Activated CD4-positive, alpha-beta T cell treated with anti-CD3 and anti-CD28 coated beads for 1 hour (primary cell): ENCODE data around the gene ACTN2.

Experiments used
- DNase-seq: peaks from one replicate; pipeline ENCODE4 v3.0.0-alpha.2; 2020

ACTN2 gene

GRCh38 chr1:236692128-236692527 is 5.8 kb downstream of the ACTN2 start:
- no peak for DNase-seq

GRCh38 chr1:236692742-236693141 is 6.4 kb downstream of the ACTN2 start:
- no peak for DNase-seq

GRCh38 chr1:236699366-236699765 is 13.1 kb downstream of the ACTN2 start:
- DNase-seq = no peak

- no peak for DNase-seq
These were observed 14.6 kb downstream of the ACTN2 start for GRCh38 chr1:236700903-236701302.

- DNase-seq = no peak
These were observed 15.5 kb downstream of the ACTN2 start for GRCh38 chr1:236701782-236702181.

- no peak for DNase-seq
These were observed 16.6 kb downstream of the ACTN2 start for GRCh38 chr1:236702791-236703394.

GRCh38 chr1:236705771-236706170 is 19.5 kb downstream of the ACTN2 start:
- no peak for DNase-seq

GRCh38 chr1:236706183-236706582 is 19.9 kb downstream of the ACTN2 start:
- DNase-seq = no peak

GRCh38 chr1:236710328-236710892 is 24.1 kb downstream of the ACTN2 start:
- no peak for DNase-seq

GRCh38 chr1:236716160-236716559 is 29.9 kb downstream of the ACTN2 start:
- DNase-seq = no peak

GRCh38 chr1:236717811-236718210 is 31.5 kb downstream of the ACTN2 start:
- DNase-seq = no peak

GRCh38 chr1:236718328-236718727 is 32.0 kb downstream of the ACTN2 start:
- no peak for DNase-seq

- DNase-seq = no peak
These were observed 33.9 kb downstream of the ACTN2 start for GRCh38 chr1:236720206-236720605.

- no peak for DNase-seq
These were observed 34.3 kb downstream of the ACTN2 start for GRCh38 chr1:236720611-236721010.

- no peak for DNase-seq
These were observed 37.8 kb downstream of the ACTN2 start for GRCh38 chr1:236724049-236724448.

- DNase-seq = no peak
These were observed 38.2 kb downstream of the ACTN2 start for GRCh38 chr1:236724506-236724905.

GRCh38 chr1:236725668-236726067 is 39.4 kb downstream of the ACTN2 start:
- no peak for DNase-seq

GRCh38 chr1:236727521-236727920 is 41.2 kb downstream of the ACTN2 start:
- DNase-seq = no peak

GRCh38 chr1:236728752-236729151 is 42.5 kb downstream of the ACTN2 start:
- DNase-seq = no peak

GRCh38 chr1:236733653-236734052 is 47.4 kb downstream of the ACTN2 start:
- no peak for DNase-seq

- no peak for DNase-seq
These were observed 48.0 kb downstream of the ACTN2 start for GRCh38 chr1:236734141-236734765.

GRCh38 chr1:236736761-236737160 is 50.5 kb downstream of the ACTN2 start:
- no peak for DNase-seq

- DNase-seq = no peak
These were observed 55.5 kb downstream of the ACTN2 start for GRCh38 chr1:236741753-236742152.

- DNase-seq = no peak
These were observed 56.3 kb downstream of the ACTN2 start for GRCh38 chr1:236742421-236743160.
